SK-N-SH (cell line): ENCODE results near the gene NELFA.

Experiments
- CTCF ChIP-seq: fragments of 200-600 bp; sonication (generic); IDR thresholded peaks from 2 replicates; pipeline ENCODE4 v1.6.1; 2017; ENCODE audit warnings: antibody characterized with exemption, mild to moderate bottlenecking, moderate library complexity
- FOXJ3 ChIP-seq: sonication (generic); formaldehyde crosslinking; IDR thresholded peaks from 2 replicates; pipeline ENCODE4 v1.5.1; 2020; ENCODE audit warnings: mild to moderate bottlenecking, missing genetic modification reagents
- NRF1 ChIP-seq: IDR thresholded peaks from 2 replicates; pipeline ENCODE4 v1.6.1; 2012; ENCODE audit warnings: low read depth, mild to moderate bottlenecking, low read length
- POLR2AphosphoS5 ChIP-seq: IDR thresholded peaks from 2 replicates; pipeline ENCODE4 v1.6.1; 2012; ENCODE audit warnings: low read depth, low read length
- RAD21 ChIP-seq: IDR thresholded peaks from 2 replicates; pipeline ENCODE4 v1.6.1; 2012; ENCODE audit warnings: mild to moderate bottlenecking, low read length

- no peak for TF ChIP-seq RAD21
- TF ChIP-seq FOXJ3 = no peak
- no peak for TF ChIP-seq CTCF
- TF ChIP-seq POLR2AphosphoS5 = no peak
- no peak for TF ChIP-seq NRF1
Measured at GRCh38 chr4:1945124-1945895, 63.5 kb downstream of the NELFA start.
